MM.1S (cell line): ENCODE results near the gene PMFBP1.
"Not testable (repeated sequence)": the region's sequence is repeated elsewhere in the genome, so short reads cannot be mapped to it uniquely, and the experiment has no call there.

Source experiments
- DNase-seq: peaks from one replicate; pipeline ENCODE4 v3.0.0-alpha.2; 2015
- H2AFZ ChIP-seq: fragments of 300-600 bp; sonication (generic); 2 replicates; pipeline ENCODE4 v1.6.0; 2016; ENCODE audit warnings: antibody characterized with exemption, low read length
- H3F3A ChIP-seq: fragments of 300-600 bp; sonication (generic); 2 replicates; pipeline ENCODE4 v1.6.1; 2016; ENCODE audit warnings: mild to moderate bottlenecking, antibody characterized with exemption, low read length, moderate library complexity, mixed read lengths; ENCODE audit not compliant: insufficient read depth
- H3K27ac ChIP-seq: fragments of 300-600 bp; sonication (generic); 2 replicates; pipeline ENCODE4 v1.5.1; 2016; ENCODE audit warnings: mild to moderate bottlenecking, low read length
- H3K27me3 ChIP-seq: fragments of 300-600 bp; sonication (generic); replicated peaks from 2 replicates; pipeline ENCODE4 v1.6.0; 2016; ENCODE audit warnings: low read length; ENCODE audit not compliant: insufficient read depth
- H3K36me3 ChIP-seq: fragments of 300-600 bp; sonication (generic); replicated peaks from 2 replicates; pipeline ENCODE4 v1.6.1; 2016; ENCODE audit warnings: mild to moderate bottlenecking, low read length, mixed read lengths; ENCODE audit not compliant: insufficient read depth
- H3K4me1 ChIP-seq: fragments of 300-600 bp; sonication (generic); 2 replicates; pipeline ENCODE4 v1.6.1; 2016; ENCODE audit warnings: low read length, mixed read lengths
- H3K4me2 ChIP-seq: fragments of 300-600 bp; sonication (generic); 2 replicates; pipeline ENCODE4 v1.6.0; 2016; ENCODE audit warnings: low read depth, low read length
- H3K4me3 ChIP-seq: fragments of 300-600 bp; sonication (generic); 2 replicates; pipeline ENCODE4 v1.5.1; 2016; ENCODE audit warnings: low read length, mixed read lengths
- H3K79me2 ChIP-seq: fragments of 300-600 bp; sonication (generic); 2 replicates; pipeline ENCODE4 v1.6.1; 2016; ENCODE audit warnings: mixed run types, low read length, mixed read lengths
- H3K9ac ChIP-seq: fragments of 300-600 bp; sonication (generic); 2 replicates; pipeline ENCODE4 v1.6.1; 2016; ENCODE audit warnings: low read length, mixed read lengths
- H3K9me2 ChIP-seq: fragments of 300-600 bp; sonication (generic); replicated peaks from 2 replicates; pipeline ENCODE4 v1.6.1; 2016; ENCODE audit warnings: mild to moderate bottlenecking, low read length, mixed read lengths; ENCODE audit not compliant: insufficient read depth
- H3K9me3 ChIP-seq: fragments of 300-600 bp; sonication (generic); replicated peaks from 2 replicates; pipeline ENCODE4 v1.6.1; 2016; ENCODE audit warnings: mild to moderate bottlenecking, low read length, mixed read lengths; ENCODE audit not compliant: insufficient read depth
- H4K20me1 ChIP-seq: fragments of 300-600 bp; sonication (generic); 2 replicates; pipeline ENCODE4 v1.6.1; 2016; ENCODE audit warnings: mild to moderate bottlenecking, low read length, moderate library complexity, mixed read lengths; ENCODE audit not compliant: insufficient read depth
- CTCF ChIP-seq: fragments of 300-600 bp; sonication (generic); IDR thresholded peaks from 2 replicates; pipeline ENCODE4 v1.5.1; 2016; ENCODE audit warnings: antibody characterized with exemption, low read length, mixed read lengths
- EZH2 ChIP-seq: fragments of 300-600 bp; sonication (generic); optimal IDR thresholded peaks from 2 replicates; pipeline ENCODE3; 2017; ENCODE audit warnings: low read depth, mild to moderate bottlenecking, antibody characterized with exemption, low read length, mixed read lengths
- EZH2phosphoT487 ChIP-seq: fragments of 300-600 bp; sonication (generic); IDR thresholded peaks from 2 replicates; pipeline ENCODE4 v1.6.1; 2018; ENCODE audit warnings: antibody characterized with exemption, low read length

PMFBP1 gene

GRCh38 chr16:72085002-72085401 is 87.0 kb downstream of the PMFBP1 start:
- H3K9me3 ChIP-seq = no peaks in the 10 kb centered on the region
- H3K27ac ChIP-seq = no peak overlapping the region
- no peak overlapping the region for H3K9ac ChIP-seq
- no peak for TF ChIP-seq EZH2phosphoT487
- no peak for TF ChIP-seq CTCF
- TF ChIP-seq EZH2 = no peak
- peaks cover 8% of the 10 kb centered on the region for H3K36me3 ChIP-seq
- H3K4me2 ChIP-seq = no peak overlapping the region
- no peak overlapping the region for H3K4me3 ChIP-seq
- DNase-seq = no peak
- peaks cover 6% of the 10 kb centered on the region for H3K79me2 ChIP-seq
- no peaks in the 10 kb centered on the region for H3K4me1 ChIP-seq
- H2AFZ ChIP-seq = no peak overlapping the region
- no peaks in the 10 kb centered on the region for H3K9me2 ChIP-seq
- no peaks in the 10 kb centered on the region for H4K20me1 ChIP-seq
- no peaks in the 10 kb centered on the region for H3F3A ChIP-seq
- no peaks in the 10 kb centered on the region for H3K27me3 ChIP-seq

GRCh38 chr16:72084445-72084844 is 87.5 kb downstream of the PMFBP1 start:
- Histone ChIP-seq H2AFZ (no peak overlapping the region), H3K4me3 (no peak overlapping the region), H4K20me1 (no peaks in the 10 kb centered on the region), H3K36me3 (peaks cover 6% of the 10 kb centered on the region), H3K4me2 (no peak overlapping the region), H3F3A (no peaks in the 10 kb centered on the region), H3K27ac (no peak overlapping the region), H3K9me3 (no peaks in the 10 kb centered on the region), H3K27me3 (no peaks in the 10 kb centered on the region), H3K79me2 (0 out of 2 replicates have a peak, but pooled peaks cover under 1% of the 10 kb centered on the region), H3K4me1 (no peaks in the 10 kb centered on the region), H3K9me2 (no peaks in the 10 kb centered on the region), H3K9ac (no peak overlapping the region)
- DNase-seq = no peak
- TF ChIP-seq EZH2phosphoT487 (no peak), EZH2 (no peak)

DNA sequence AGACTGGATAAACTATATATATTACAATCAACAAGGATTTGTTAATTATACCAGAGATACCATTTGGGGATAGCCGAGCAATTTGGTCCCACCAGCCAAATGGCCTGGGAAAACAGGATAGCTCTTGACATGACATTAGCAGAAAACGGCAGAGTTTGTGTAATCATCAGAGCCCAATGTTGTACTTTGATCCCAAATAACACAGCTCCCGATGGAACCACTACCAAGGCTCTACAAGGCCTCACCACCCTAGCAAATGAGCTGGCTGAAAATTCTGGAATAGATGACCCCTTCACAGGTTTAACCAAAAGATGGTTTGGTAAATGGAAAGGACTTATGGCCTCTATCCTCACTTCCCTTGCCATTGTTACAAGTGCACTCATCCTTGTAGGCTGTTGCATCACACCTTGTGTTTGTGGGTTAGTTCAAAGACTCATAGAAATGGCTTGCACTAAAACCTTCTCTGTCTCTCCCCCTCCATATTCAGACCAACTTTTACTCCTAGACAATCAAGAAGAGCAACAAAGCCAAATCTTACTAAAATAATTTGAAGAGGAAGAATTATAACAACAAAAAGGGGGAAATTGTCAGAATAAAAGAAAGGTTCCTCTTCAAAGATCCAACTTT is 88.1 kb downstream of the PMFBP1 start:
- Histone ChIP-seq H3K9ac (no peak overlapping the region), H3K4me3 (no peak overlapping the region), H3K36me3 (peaks cover 5% of the 10 kb centered on the region), H3F3A (no peaks in the 10 kb centered on the region), H3K9me2 (no peaks in the 10 kb centered on the region), H3K4me1 (no peaks in the 10 kb centered on the region), H3K27ac (no peak overlapping the region), H3K27me3 (no peaks in the 10 kb centered on the region), H3K79me2 (no peaks in the 10 kb centered on the region), H3K4me2 (no peak overlapping the region), H3K9me3 (no peaks in the 10 kb centered on the region), H2AFZ (no peak overlapping the region), H4K20me1 (no peaks in the 10 kb centered on the region)
- TF ChIP-seq CTCF = no peak
- TF ChIP-seq EZH2 = no peak
- TF ChIP-seq EZH2phosphoT487 = no peak
- DNase-seq = no peak

- H3F3A ChIP-seq, DNase-seq, H3K4me1 ChIP-seq, H3K9me3 ChIP-seq, H3K9me2 ChIP-seq, H3K79me2 ChIP-seq, H3K4me2 ChIP-seq, H3K27ac ChIP-seq, H3K4me3 ChIP-seq, H4K20me1 ChIP-seq, H2AFZ ChIP-seq, H3K9ac ChIP-seq, H3K27me3 ChIP-seq, H3K36me3 ChIP-seq: not testable (repeated sequence)
These were observed 94.8 kb downstream of the PMFBP1 start for GRCh38 chr16:72076991-72077706.

DNA sequence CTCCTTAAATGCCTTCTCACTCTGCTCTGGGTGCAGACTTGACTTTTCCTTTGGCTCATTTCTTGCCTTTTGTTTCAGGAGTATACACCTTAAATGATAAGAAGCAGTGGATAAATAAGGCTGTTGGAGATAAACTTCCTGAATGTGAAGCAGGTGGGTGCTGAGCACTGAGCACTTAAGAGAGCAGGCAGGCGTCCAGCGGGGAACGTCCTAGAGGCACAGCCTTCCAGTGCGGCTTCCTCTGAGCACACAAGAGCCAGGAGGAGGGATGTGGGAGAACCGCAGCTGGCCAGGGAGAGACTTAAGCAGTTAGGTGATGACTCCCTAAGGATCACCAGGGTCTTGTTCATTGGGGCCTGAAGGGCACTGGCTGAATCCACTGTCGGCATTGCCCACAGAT is 96.9 kb downstream of the PMFBP1 start:
- not testable (repeated sequence) for H3K9me2 ChIP-seq, DNase-seq, H3K79me2 ChIP-seq, H3K27ac ChIP-seq, H4K20me1 ChIP-seq, H3K9me3 ChIP-seq, H2AFZ ChIP-seq, H3K9ac ChIP-seq, H3K27me3 ChIP-seq, H3K4me2 ChIP-seq, H3F3A ChIP-seq, H3K36me3 ChIP-seq, H3K4me1 ChIP-seq, H3K4me3 ChIP-seq
